Type B pancreatic cell (in vitro differentiated cells): Measurements from ENCODE around the gene TMED5. TPM values are rescaled to one million over a fixed set of nuclear protein-coding genes. Genes with fewer than 3 reads are reported as not detected.

Source experiments
- DNase-seq: peaks from one replicate; pipeline ENCODE4 v3.0.0; 2021; ENCODE audit warnings: mixed read lengths; ENCODE audit not compliant: unreplicated experiment; ENCODE audit errors: extremely low spot score
- H3K27ac Mint-ChIP-seq: 2 replicates; pipeline ENCODE4 v1.8.0; 2021; ENCODE audit warnings: mild to moderate bottlenecking, mixed read lengths
- H3K27me3 Mint-ChIP-seq: 2 replicates; pipeline ENCODE4 v1.8.0; 2021; ENCODE audit warnings: mixed read lengths
- H3K36me3 Mint-ChIP-seq: 2 replicates; pipeline ENCODE4 v1.8.0; 2021; ENCODE audit warnings: mixed read lengths
- H3K4me1 Mint-ChIP-seq: one replicate; pipeline ENCODE4 v1.8.0; 2021; ENCODE audit warnings: mixed read lengths; ENCODE audit not compliant: unreplicated experiment
- H3K4me3 Mint-ChIP-seq: 2 replicates; pipeline ENCODE4 v1.8.0; 2021; ENCODE audit warnings: mild to moderate bottlenecking, mixed read lengths
- H3K9me3 Mint-ChIP-seq: 2 replicates; pipeline ENCODE4 v1.8.0; 2021; ENCODE audit warnings: mixed read lengths
- CTCF ChIP-seq: fragments of 200-600 bp; sonication (generic); conservative IDR thresholded peaks from 2 replicates; pipeline ENCODE4 v1.5.0; 2021; ENCODE audit warnings: antibody characterized with exemption, mild to moderate bottlenecking
- total RNA-seq: library from RNA; stranded (reverse); gene quantifications from 2 replicates; pipeline ENCODE4 v1.2.1, GENCODE V29; 2021; ENCODE audit warnings: low replicate concordance

TMED5 gene
- total RNA-seq, 1 donor from 2014 or later, result 36.8 TPM

- Mint-ChIP-seq H3K9me3 (no peaks in the 10 kb centered on the region), H3K36me3 (peaks cover 51% of the 10 kb centered on the region), H3K27me3 (no peaks in the 10 kb centered on the region), H3K4me3 (no peak overlapping the region), H3K27ac (no peak overlapping the region), H3K4me1 (peaks cover 3% of the 10 kb centered on the region)
- no peak for TF ChIP-seq CTCF
- no peak for DNase-seq
These were observed 74.0 kb downstream of the TMED5 start for GRCh38 chr1:93106226-93106625.

- no peak for TF ChIP-seq CTCF
- H3K4me1 Mint-ChIP-seq, result peaks cover 11% of the 10 kb centered on the region
These were observed 78.1 kb downstream of the TMED5 start for GRCh38 chr1:93102142-93102541.

More at GRCh38 chr1:93102142-93102541, 78.1 kb downstream of the TMED5 start:
- no peaks in the 10 kb centered on the region for H3K9me3 Mint-ChIP-seq
- DNase-seq, result no peak
- H3K4me3 Mint-ChIP-seq, result no peak overlapping the region
- H3K36me3 Mint-ChIP-seq, result peaks cover 32% of the 10 kb centered on the region
- no peaks in the 10 kb centered on the region for H3K27me3 Mint-ChIP-seq
- H3K27ac Mint-ChIP-seq, result no peak overlapping the region

Other genes starting within 250 kb of the TMED5 start
- gene DIPK1A, start 219.0 kb downstream of the TMED5 start, total RNA-seq, result 4.6 and 9.8 TPM in 2 replicates
- gene MTF2, start 101.1 kb downstream of the TMED5 start, total RNA-seq, result 39.4 and 67.8 TPM in 2 replicates
- 5.4 and 13.3 TPM in 2 replicates for gene CCDC18, start 311 bp upstream of the TMED5 start, total RNA-seq
- gene DR1, start 165.5 kb upstream of the TMED5 start, total RNA-seq, result 47.3 and 49.0 TPM in 2 replicates